ENCODE measurements around the gene CLIC1. TPM values are rescaled to one million over a fixed set of nuclear protein-coding genes. Genes with fewer than 3 reads are reported as not detected.

CLIC1 gene
- total and polyA plus RNA-seq, 11 donors, result 68.0 to 392 (median 124) TPM

- H3K27ac ChIP-seq, result no peak overlapping the region
- H3K4me1 ChIP-seq, result no peaks in the 10 kb centered on the region
- H3K4me3 ChIP-seq, result no peak overlapping the region
- WGBS, 4 donors, result 71 to 76% (median 74%) methylated on average over 8 of the region's 8 CpGs
- H3K27me3 ChIP-seq, result no peaks in the 10 kb centered on the region
- ATAC-seq (no peak), DNase-seq (no peak)
- intact Hi-C loops (cut with DNase I), result no loop called here
- H3K9me3 ChIP-seq, result no peaks in the 10 kb centered on the region
- H3K36me3 ChIP-seq, result peaks cover 0 to 3% (median 0%) of the 10 kb centered on the region in 9 donors
- TF ChIP-seq POLR2A (IDR thresholded peaks at IDR 0.05), result no peak
- no peak for TF ChIP-seq CTCF (IDR thresholded peaks at IDR 0.05)
These were observed 16.5 kb upstream of the CLIC1 start for GRCh38 chr6:31752739-31753319.

DNA sequence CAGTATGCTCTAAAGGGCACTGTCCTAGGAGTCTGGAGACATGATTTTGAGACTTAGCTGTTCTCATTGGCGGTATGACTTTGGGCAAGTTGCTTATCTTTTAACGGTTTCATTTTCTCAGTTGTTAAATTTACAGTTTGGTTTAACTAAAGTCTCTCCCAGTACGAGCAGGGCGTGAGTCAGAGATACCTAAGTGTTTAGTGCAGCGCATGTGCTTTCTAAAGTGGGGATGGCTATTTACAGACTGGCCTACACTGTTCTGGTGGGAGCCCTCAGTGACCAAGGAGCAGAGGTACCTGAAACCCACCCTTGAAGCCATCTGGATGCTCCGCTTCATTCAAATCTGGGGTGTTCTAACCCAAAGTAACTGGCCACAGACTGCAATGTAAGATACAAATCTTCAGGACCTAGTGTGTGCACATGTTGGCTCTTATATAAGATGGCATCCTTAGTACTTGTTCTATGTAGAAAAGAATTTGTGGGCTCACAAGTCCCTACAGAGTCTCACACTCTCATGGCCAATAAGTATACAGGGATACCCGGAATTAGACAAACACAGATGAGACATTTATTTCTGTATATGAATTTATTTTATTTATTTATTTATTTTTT is 14.2 kb upstream of the CLIC1 start:
- TF ChIP-seq CTCF (IDR thresholded peaks at IDR 0.05) (no peak), POLR2A (IDR thresholded peaks at IDR 0.05) (no peak)
- DNase-seq (no peak), ATAC-seq (peak in 1 of 4 donors; percentile 42)
- Histone ChIP-seq H3K27me3 (no peaks in the 10 kb centered on the region), H3K36me3 (peaks cover 0 to 16% (median 0%) of the 10 kb centered on the region in 9 donors), H3K4me3 (no peak overlapping the region), H3K9me3 (no peaks in the 10 kb centered on the region), H3K4me1 (no peaks in the 10 kb centered on the region), H3K27ac (no peak overlapping the region)
- intact Hi-C loops (cut with DNase I), result no loop called here
- 84 to 91% (median 88%) methylated on average over 7 of the region's 7 CpGs for WGBS, 4 donors

- intact Hi-C loops (cut with DNase I), result no loop called here
- 92 to 96% (median 93%) methylated on average over 7 to 8 of the region's 8 CpGs for WGBS, 4 donors
- DNase-seq (no peak), ATAC-seq (no peak)
- TF ChIP-seq CTCF (IDR thresholded peaks at IDR 0.05), result no peak
- TF ChIP-seq POLR2A (IDR thresholded peaks at IDR 0.05), result no peak
- Histone ChIP-seq H3K36me3 (peaks cover 0 to 16% (median 0%) of the 10 kb centered on the region in 9 donors), H3K4me1 (no peaks in the 10 kb centered on the region), H3K27me3 (no peaks in the 10 kb centered on the region), H3K9me3 (no peaks in the 10 kb centered on the region), H3K27ac (no peak overlapping the region), H3K4me3 (no peak overlapping the region)
These were observed 13.1 kb upstream of the CLIC1 start for GRCh38 chr6:31749301-31750036.

DNA sequence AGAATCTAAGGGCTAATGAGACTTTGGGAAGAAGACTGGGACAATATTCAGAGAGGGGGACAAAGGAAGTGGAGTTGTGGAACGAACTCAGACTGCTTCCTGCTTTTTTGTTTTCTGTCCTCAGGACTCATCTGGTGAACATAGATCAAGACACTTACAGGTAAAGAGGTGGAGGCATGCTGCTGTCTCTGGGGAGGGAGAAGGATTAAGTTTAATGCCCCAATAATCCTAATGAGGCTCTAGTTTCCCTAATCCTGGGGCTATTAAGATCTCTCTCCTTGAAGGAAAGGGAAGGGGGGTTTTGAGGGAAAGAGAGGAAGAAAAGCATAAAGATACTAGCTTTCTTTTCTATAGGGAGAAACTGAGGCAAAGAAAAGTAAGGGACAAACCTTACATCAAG is 8.1 kb upstream of the CLIC1 start:
- DNase-seq (no peak), ATAC-seq (no peak)
- Histone ChIP-seq H3K4me3 (no peak overlapping the region), H3K27ac (no peak overlapping the region), H3K4me1 (peaks cover 0 to 12% (median 9%) of the 10 kb centered on the region in 12 donors), H3K27me3 (no peaks in the 10 kb centered on the region), H3K9me3 (no peaks in the 10 kb centered on the region), H3K36me3 (peaks cover 0 to 22% (median 0%) of the 10 kb centered on the region in 9 donors)
- intact Hi-C loops (cut with DNase I), result loop anchor here in 1 of 10 donors (5.0 kb wide), 1 partner anchor 33 kb away; the partner anchor contains the start of gene VWA7
- TF ChIP-seq CTCF (IDR thresholded peaks at IDR 0.05) (no peak), POLR2A (IDR thresholded peaks at IDR 0.05) (no peak)
- 48 to 66% (median 50%) methylated on average over 1 of the region's 1 CpG for WGBS, 4 donors
